ENCODE results near the gene NKX1-2. TPM values are rescaled to one million over a fixed set of nuclear protein-coding genes. Genes with fewer than 3 reads are reported as not detected.

The NKX1-2 gene
- total RNA-seq, 1 donor from 2014 or later, result 0.77 TPM

GRCh38 chr10:124476043-124476725 lies 26.3 kb upstream of the NKX1-2 start:
- peaks cover 2% of the 10 kb centered on the region for H3K27me3 Mint-ChIP-seq (ENCODE audit: unreplicated experiment)
- no peak overlapping the region for H3K4me3 Mint-ChIP-seq (ENCODE audit: unreplicated experiment)
- H3K4me1 Mint-ChIP-seq (ENCODE audit: unreplicated experiment), result no peaks in the 10 kb centered on the region
- DNase-seq (ENCODE audit: low spot score), result no peak
- H3K36me3 Mint-ChIP-seq (ENCODE audit: low read depth, unreplicated experiment), result peaks cover 3% of the 10 kb centered on the region
- TF ChIP-seq CTCF (IDR thresholded peaks at IDR 0.05; ENCODE audit: unreplicated experiment), result no peak
- no peak overlapping the region for H3K27ac Mint-ChIP-seq (ENCODE audit: unreplicated experiment)
- H3K9me3 Mint-ChIP-seq (ENCODE audit: unreplicated experiment), result no peaks in the 10 kb centered on the region

- no peak for TF ChIP-seq CTCF (IDR thresholded peaks at IDR 0.05; ENCODE audit: unreplicated experiment)
- no peak for DNase-seq (ENCODE audit: low spot score)
- H3K27ac Mint-ChIP-seq (ENCODE audit: unreplicated experiment), result no peak overlapping the region
These were observed 24.8 kb upstream of the NKX1-2 start for GRCh38 chr10:124474514-124475070.

GRCh38 chr10:124473070-124473469 lies 23.2 kb upstream of the NKX1-2 start:
- TF ChIP-seq CTCF (IDR thresholded peaks at IDR 0.05; ENCODE audit: unreplicated experiment), result no peak
- H3K4me1 Mint-ChIP-seq (ENCODE audit: unreplicated experiment), result peaks cover 3% of the 10 kb centered on the region
- H3K4me3 Mint-ChIP-seq (ENCODE audit: unreplicated experiment), result no peak overlapping the region
- no peaks in the 10 kb centered on the region for H3K9me3 Mint-ChIP-seq (ENCODE audit: unreplicated experiment)
- DNase-seq (ENCODE audit: low spot score), result no peak
- H3K27me3 Mint-ChIP-seq (ENCODE audit: unreplicated experiment), result no peaks in the 10 kb centered on the region
- no peak overlapping the region for H3K27ac Mint-ChIP-seq (ENCODE audit: unreplicated experiment)
- peaks cover 3% of the 10 kb centered on the region for H3K36me3 Mint-ChIP-seq (ENCODE audit: low read depth, unreplicated experiment)

More at GRCh38 chr10:124474514-124475070, 24.8 kb upstream of the NKX1-2 start:
- Mint-ChIP-seq H3K4me1 (ENCODE audit: unreplicated experiment) (peaks cover 3% of the 10 kb centered on the region), H3K4me3 (ENCODE audit: unreplicated experiment) (no peak overlapping the region), H3K36me3 (ENCODE audit: low read depth, unreplicated experiment) (peaks cover 3% of the 10 kb centered on the region), H3K27me3 (ENCODE audit: unreplicated experiment) (peaks cover 2% of the 10 kb centered on the region), H3K9me3 (ENCODE audit: unreplicated experiment) (no peaks in the 10 kb centered on the region)

GRCh38 chr10:124472071-124472470 lies 22.2 kb upstream of the NKX1-2 start:
- Mint-ChIP-seq H3K27me3 (ENCODE audit: unreplicated experiment) (no peaks in the 10 kb centered on the region), H3K36me3 (ENCODE audit: low read depth, unreplicated experiment) (peaks cover 3% of the 10 kb centered on the region), H3K4me1 (ENCODE audit: unreplicated experiment) (peaks cover 3% of the 10 kb centered on the region), H3K4me3 (ENCODE audit: unreplicated experiment) (no peak overlapping the region), H3K27ac (ENCODE audit: unreplicated experiment) (no peak overlapping the region), H3K9me3 (ENCODE audit: unreplicated experiment) (no peaks in the 10 kb centered on the region)
- no peak for TF ChIP-seq CTCF (IDR thresholded peaks at IDR 0.05; ENCODE audit: unreplicated experiment)
- no peak for DNase-seq (ENCODE audit: low spot score)
